HFF-Myc (cell line): ENCODE data around the gene SYT8.
A peak's percentile ranks its signal among the peaks of the same experiment; 100 is the strongest.

Source experiments
- DNase-seq: peaks from one replicate; pipeline ENCODE4 v3.0.0-alpha.2; 2011; ENCODE audit warnings: low read depth; ENCODE audit errors: extremely low read depth
- H3K4me3 ChIP-seq: replicated peaks from 2 replicates; pipeline ENCODE4 v1.5.1; 2011; ENCODE audit warnings: low read depth, mild to moderate bottlenecking, control low read depth, low read length
- CTCF ChIP-seq: IDR thresholded peaks from 2 replicates; pipeline ENCODE4 v1.5.1; 2012; ENCODE audit warnings: mild to moderate bottlenecking, low read depth, low read length, control low read depth; ENCODE audit errors: missing control alignments

The SYT8 gene

GRCh38 chr11:1828542-1828941 is 6.2 kb upstream of the SYT8 start:
- H3K4me3 ChIP-seq = no peak overlapping the region
- no peak for DNase-seq
- TF ChIP-seq CTCF = no peak

GRCh38 chr11:1829039-1829820 is 5.6 kb upstream of the SYT8 start:
- no peak for TF ChIP-seq CTCF
- no peak for DNase-seq
- H3K4me3 ChIP-seq = no peak overlapping the region

GRCh38 chr11:1830004-1830321 is 4.8 kb upstream of the SYT8 start:
- no peak overlapping the region for H3K4me3 ChIP-seq
- no peak for TF ChIP-seq CTCF
- no peak for DNase-seq

GRCh38 chr11:1830322-1831223 is 4.2 kb upstream of the SYT8 start:
- TF ChIP-seq CTCF = no peak
- no peak overlapping the region for H3K4me3 ChIP-seq
- no peak for DNase-seq

GRCh38 chr11:1831338-1832210 is 3.2 kb upstream of the SYT8 start:
- no peak for TF ChIP-seq CTCF
- no peak for DNase-seq
- H3K4me3 ChIP-seq = no peak overlapping the region

GRCh38 chr11:1832211-1832919 is 2.4 kb upstream of the SYT8 start:
- no peak overlapping the region for H3K4me3 ChIP-seq
- no peak for DNase-seq
- TF ChIP-seq CTCF = peak; percentile 92
